ENCODE data around the gene LAMB1. TPM values are rescaled to one million over a fixed set of nuclear protein-coding genes. Genes with fewer than 3 reads are reported as not detected.
A peak's percentile ranks its signal among the peaks of the same experiment; 100 is the strongest.

LAMB1 gene
- total and polyA plus RNA-seq, 2 of the 13 experiments (the other 11 are each of a cell fraction or from before 2014, with no cell fraction given), result 109 to 124 TPM

GRCh38 chr7:107995184-107996071, 7.5 kb downstream of the LAMB1 start (continued):
- TF ChIP-seq KDM2A (CRISPR knock-in tag; IDR thresholded peaks at IDR 0.05; ENCODE audit: borderline replicate concordance, low read depth) (no peak), NCOR1 (IDR thresholded peaks at IDR 0.05; ENCODE audit: borderline replicate concordance, low read length) (peak; percentile 33; the same call in 1 of the 2 replicates), ZNF230 (CRISPR knock-in tag; IDR thresholded peaks at IDR 0.05) (no peak), ZNF296 (CRISPR knock-in tag; conservative IDR thresholded peaks at IDR 0.05) (no peak), ZNF207 (IDR thresholded peaks at IDR 0.05; ENCODE audit: borderline replicate concordance) (no peak), ZNF264 (CRISPR knock-in tag; IDR thresholded peaks at IDR 0.05) (no peak), IRF9 (CRISPR knock-in tag; IDR thresholded peaks at IDR 0.05; ENCODE audit: borderline replicate concordance) (no peak), HMG20A (CRISPR knock-in tag; IDR thresholded peaks at IDR 0.05; ENCODE audit: borderline replicate concordance) (0 out of 2 replicates have a peak, but pooled peaks have one; percentile 47), SP1 (IDR thresholded peaks at IDR 0.05) (no peak), SP1 (CRISPR knock-in tag; IDR thresholded peaks at IDR 0.05) (no peak), HBP1 (CRISPR knock-in tag; IDR thresholded peaks at IDR 0.05; ENCODE audit: low read depth) (no peak), NR3C1 (CRISPR knock-in tag; IDR thresholded peaks at IDR 0.05) (no peak), ZNF75D (CRISPR knock-in tag; IDR thresholded peaks at IDR 0.05; ENCODE audit: borderline replicate concordance) (no peak), CHD4 (IDR thresholded peaks at IDR 0.05; ENCODE audit: borderline replicate concordance, low read length) (no peak; the same call in 1 of the 2 replicates), XBP1 (CRISPR knock-in tag; IDR thresholded peaks at IDR 0.05) (no peak), SATB2 (CRISPR knock-in tag; IDR thresholded peaks at IDR 0.05) (no peak), TBX2 (CRISPR knock-in tag; IDR thresholded peaks at IDR 0.05; ENCODE audit: borderline replicate concordance) (peak; percentile 68; the same call in 1 of the 2 replicates), PHF21A (CRISPR knock-in tag; IDR thresholded peaks at IDR 0.05) (peak; percentile 58), NR2C2 (CRISPR knock-in tag; IDR thresholded peaks at IDR 0.05; ENCODE audit: borderline replicate concordance) (no peak), NFE2 (CRISPR knock-in tag; IDR thresholded peaks at IDR 0.05) (no peak), ZNF883 (CRISPR knock-in tag; IDR thresholded peaks at IDR 0.05; ENCODE audit: not compliant biosample characterization) (no peak), POLR2A (IDR thresholded peaks at IDR 0.05; ENCODE audit: insufficient read depth in 1 of 2, low read depth in 2 of 2, low read length in 2 of 2) (no peak), ZNF782 (CRISPR knock-in tag; IDR thresholded peaks at IDR 0.05; ENCODE audit: borderline replicate concordance) (no peak), SYNCRIP (IDR thresholded peaks at IDR 0.05; ENCODE audit: insufficient read depth, low read depth, low read length) (no peak), SUZ12 (IDR thresholded peaks at IDR 0.05; ENCODE audit: low read depth, low read length) (no peak), RAD51 (IDR thresholded peaks at IDR 0.05; ENCODE audit: borderline replicate concordance) (no peak), ZBTB2 (CRISPR knock-in tag; IDR thresholded peaks at IDR 0.05; ENCODE audit: low read depth) (no peak)

All from HepG2 (cell line).